Amygdala (tissue), 56 donors: ENCODE data around the gene NCF4.

Experiments
- DNase-seq, 56 donors: peaks; one replicate each; lab custom pipeline; 2025; lab: John Stamatoyannopoulos, UW

Gene NCF4

DNA sequence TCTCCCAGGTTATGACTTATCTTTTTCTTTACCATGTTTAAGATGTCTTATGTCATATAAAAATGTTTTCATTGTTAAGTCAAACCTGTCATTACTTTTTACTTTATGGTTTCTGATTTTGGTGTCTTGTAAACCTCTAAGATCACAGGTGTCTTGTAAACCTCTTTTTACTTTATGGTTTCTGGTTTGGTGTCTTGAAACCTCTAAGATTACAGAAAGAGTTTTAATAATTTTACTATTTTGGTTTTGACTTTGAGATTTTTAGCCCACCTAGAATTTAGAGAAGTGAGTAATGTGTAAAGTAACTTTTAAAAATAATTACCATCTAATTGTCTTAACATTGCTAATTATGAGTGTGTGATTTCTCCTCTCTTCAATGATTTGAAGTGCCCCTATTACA, 55.2 kb downstream of the NCF4 start:
- DNase-seq: no peak

DNA sequence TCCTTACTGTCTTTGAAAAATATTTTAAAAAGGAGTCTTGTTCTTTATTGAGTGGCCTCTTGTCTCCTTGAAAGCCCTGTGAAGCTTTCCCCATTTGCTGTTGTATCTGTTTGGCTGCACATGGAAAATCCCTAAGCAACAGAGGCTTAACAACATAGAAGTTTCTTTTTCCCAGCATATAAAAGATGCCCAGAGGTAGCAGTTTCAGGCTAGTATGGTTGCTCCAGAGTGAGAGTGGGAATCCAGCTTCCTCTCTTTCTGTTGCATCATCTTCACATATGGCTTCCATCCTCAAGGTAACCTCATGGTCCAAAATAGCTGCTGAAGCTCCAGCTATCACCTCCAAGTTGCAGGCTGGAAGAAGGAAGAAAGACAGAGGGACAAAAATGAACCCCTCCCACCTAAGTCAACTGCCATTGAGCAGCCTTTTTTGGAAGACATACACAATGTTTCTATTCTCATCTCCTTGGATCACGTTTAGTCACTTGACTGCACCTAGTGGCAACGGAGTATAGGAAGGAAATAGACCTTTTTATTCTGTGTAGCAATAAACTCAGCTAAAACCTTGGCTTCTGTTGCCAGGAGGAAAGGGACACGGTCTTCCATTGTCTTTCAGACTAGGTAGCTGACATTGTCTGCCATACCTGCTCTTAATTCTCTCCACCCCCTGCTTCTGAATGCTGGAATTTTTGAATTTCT, 57.9 kb downstream of the NCF4 start:
- DNase-seq: no peak

DNA sequence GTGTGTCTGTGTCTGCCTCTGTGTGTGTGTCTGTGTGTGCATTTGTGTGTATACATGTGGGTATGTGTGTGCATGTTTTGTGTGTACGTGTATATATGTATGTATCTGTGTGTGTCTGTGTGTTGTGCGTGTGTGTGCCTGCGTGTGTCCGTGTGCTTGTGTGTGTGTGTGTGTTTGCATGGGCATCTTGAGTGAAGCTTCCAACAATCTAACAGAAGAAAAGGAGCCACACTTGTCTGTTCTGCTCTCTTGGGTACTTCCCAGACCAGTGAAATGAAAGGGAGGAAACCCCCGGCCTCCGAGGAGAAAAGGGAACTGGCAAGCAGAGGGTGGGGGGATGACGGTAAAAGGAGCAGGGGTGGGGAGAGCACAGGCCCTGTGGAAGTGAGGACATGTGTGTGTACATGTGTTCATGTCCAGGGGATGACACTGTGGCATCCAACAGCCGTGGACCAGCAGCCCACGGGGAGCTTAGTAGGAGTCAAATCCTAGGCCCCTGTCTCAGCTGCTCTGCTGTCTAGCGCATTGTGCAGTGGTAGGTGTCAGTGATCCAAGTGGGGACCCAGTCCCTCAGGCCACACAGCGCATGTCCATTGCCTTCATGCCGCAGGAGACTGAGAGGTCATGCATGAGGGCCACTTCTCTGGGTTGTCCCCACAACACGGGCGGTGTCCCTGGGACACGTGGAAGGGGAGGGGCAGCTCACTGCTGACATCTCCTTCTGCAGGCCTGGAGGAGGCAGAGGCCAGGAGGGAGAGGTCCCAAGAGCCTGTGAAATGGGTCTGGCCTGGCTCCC, 60.7 kb downstream of the NCF4 start:
- DNase-seq: no peak

DNA sequence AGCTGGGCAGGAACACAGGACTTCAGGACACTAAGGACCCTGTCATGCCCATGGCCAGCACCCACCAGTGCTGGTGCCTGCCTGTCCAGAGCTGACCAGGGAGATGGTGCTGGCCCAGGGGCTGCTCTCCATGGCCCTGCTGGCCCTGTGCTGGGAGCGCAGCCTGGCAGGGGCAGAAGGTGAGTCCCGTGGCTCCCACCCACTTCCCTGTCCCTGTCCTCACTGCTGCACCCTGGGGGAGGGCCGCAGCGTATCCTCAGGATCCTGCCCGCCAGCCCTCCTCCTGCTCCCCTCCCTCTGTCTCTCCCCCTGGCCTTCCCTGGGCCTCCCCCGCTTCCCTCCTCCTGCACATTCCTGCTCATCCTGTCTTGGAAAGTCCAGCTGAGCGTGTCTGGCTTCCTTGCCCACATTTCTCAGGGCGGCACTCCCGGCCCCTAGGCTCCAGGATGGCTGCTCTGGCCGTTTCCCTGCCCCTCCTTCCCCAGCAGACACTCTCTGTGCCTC, 61.4 kb downstream of the NCF4 start:
- DNase-seq: no peak

DNA sequence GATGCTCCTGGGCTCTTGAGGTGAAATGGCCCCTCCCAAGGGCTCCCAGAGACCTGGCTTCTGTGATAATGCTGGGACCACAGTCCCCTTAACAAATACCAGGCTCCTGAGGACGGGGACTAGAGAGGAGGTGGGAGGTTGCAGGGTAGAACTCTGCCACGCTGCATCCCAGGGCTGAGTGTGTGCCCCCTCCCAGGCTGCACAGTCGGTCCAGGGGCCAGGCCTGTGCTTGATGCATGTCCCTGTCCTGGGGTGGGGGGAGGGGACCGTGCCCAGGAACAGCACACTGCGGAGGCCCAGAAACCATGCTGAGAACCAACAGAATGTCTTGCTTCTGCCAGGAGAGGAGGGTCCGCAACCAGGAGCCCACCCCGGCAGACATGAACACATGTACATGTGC, 61.9 kb downstream of the NCF4 start:
- DNase-seq: no peak

DNA sequence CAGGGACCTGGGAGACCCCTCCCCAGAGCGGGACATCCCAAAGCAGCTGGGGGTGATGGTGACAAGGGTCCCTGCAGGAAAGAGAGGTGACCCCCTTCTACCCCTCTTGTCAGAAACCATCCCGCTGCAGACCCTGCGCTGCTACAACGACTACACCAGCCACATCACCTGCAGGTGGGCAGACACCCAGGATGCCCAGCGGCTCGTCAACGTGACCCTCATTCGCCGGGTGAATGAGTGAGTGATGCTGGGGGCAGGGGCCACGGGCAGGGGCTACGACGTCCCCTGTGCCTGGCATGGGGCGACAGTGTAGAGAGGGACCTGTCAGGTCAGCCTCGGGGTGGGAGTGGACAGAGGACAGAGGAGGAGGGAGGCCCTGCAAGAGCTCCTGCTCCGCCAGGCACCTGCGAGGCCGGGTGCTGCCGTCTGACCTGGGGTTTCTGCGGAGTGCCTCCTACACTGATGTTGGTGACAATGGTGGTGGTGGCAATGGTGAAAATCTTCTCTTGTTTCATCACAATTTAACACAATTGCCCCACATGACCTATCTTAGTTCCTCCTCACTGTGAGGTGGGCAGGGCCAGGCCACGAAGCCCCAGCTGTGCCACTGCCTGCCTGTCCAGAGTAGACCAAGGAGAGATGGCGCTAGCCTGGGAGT, 62.5 kb downstream of the NCF4 start:
- no peak for DNase-seq

DNA sequence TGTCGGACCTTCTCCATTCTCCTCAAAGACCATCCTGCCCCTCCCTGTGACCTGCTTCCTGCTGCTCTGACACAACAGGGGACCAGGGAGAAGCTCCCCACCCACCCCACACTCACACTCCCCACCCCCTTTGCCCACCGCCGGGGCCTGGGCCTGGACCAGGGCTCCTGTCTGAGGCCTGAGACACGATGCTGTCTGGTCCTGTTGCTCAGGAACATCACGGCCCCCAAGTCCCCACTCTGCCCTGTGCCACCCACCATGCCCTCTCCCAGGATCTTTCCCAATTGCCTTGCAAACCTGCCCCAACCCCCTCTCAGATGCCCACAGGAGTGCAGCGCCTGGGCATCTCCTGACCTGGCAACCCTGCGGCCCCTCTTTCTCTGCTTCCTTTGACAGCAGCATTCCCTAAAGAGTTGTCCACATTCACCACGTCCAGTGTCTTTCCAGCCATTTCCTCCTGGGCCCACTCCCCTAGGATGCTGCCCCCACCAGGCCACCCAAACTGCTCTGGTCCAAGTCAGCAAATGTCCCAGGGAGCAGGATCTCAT, 63.4 kb downstream of the NCF4 start:
- no peak for DNase-seq

DNA sequence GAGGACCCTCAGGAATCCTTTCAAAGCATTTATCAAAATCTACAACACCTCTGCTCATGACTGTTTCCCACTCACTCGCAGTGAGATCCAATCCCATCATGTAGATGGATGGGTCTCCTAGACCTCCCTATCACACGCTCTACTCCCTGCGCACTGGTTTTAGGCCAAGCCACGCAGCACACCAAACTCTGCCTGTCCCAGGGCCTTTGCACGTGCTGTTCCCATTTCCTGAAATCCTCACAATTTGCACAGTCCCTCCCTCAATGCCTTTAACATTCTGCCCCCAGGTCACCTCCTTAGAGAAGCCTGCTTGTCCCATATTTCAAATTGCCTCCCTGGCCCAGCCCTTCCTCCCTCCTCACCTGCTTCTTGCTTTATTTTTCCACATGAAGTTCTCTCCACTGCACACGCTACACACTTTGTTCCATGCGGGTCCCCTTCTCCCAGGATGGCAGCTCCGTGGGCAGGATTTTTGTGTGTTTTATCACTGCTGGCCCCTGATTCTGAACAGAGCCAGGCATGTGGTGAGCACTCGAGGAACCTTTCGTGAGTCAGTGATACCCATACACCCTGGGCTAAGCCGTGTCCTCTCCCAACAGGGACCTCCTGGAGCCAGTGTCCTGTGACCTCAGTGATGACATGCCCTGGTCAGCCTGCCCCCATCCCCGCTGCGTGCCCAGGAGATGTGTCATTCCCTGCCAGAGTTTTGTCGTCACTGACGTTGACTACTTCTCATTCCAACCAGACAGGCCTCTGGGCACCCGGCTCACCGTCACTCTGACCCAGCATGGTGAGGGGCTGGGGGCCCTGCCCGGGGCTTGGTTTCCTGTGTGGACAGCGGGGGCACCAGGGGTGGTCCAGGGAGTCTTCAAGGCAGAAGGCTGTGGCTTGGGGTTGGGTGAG, 64.8 kb downstream of the NCF4 start:
- DNase-seq: no peak

DNA sequence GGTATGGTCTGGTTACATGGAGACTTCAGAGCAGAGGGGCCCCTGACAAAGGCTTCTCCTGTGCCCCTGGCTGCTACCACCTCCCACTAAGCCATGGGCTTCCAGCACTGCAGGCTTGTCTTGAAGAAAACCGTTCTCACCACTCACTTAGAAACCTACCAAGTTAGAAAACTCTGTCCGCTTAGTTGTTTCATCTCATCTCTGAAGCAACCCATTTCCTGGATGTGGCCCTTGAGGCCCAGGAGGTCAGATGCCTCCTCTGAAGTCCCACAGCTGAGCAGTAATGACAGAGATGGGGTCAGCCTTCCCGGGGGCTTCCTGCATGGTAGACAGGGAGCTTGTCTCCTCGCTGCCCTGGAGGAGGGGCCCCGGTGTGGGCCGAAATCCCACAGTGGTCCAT, 65.5 kb downstream of the NCF4 start:
- DNase-seq: no peak

DNA sequence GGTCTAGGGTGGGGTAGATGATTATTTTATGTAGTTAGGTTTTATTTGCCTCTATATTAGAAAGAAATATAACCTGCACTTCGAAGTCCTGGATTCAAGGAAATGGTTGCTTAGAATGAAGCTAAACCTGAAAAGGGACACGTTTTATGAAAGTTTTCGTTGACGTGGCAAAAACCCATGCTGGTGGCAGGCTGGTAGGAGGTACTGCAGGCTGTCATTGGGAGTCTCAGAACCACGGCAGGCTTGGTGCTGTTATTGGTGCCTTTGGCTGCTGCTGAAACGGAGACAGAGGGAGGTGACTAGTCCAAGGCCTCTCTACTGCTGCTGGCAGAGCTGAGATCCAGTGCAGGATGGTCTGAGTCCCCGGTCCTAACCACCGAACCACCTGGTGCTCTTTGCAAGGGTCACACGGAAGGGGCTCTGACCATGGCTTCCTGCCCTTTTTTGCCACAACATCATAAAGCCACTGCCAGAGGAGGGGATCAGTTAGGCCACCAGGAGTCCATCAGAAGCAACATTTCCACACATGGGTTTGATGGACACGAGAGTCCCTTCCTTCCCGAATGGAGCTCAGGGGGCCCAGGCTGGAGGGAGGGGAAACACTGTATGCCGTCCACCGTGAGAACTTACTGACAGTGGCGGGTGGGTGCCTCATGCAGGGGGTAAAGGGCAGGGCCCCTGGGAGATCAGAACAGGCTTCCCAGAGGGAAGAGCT, 66.1 kb downstream of the NCF4 start:
- no peak for DNase-seq
